ENCODE results near the gene NDUFB8. TPM values are rescaled to one million over a fixed set of nuclear protein-coding genes. Genes with fewer than 3 reads are reported as not detected.

The NDUFB8 gene
- total RNA-seq, 1 donor from 2014 or later: 430 TPM

GRCh38 chr10:100501423-100501822 is 28.2 kb downstream of the NDUFB8 start:
- TF ChIP-seq CTCF (IDR thresholded peaks at IDR 0.05; ENCODE audit: borderline replicate concordance): no peak
- intact Hi-C loops (cut with micrococcal nuclease): no loop called here
- no peaks in the 10 kb centered on the region for H3K9me3 ChIP-seq (replicated peaks)
- no peak overlapping the region for H3K27ac ChIP-seq (replicated peaks)
- DNase-seq: no peak
- no peaks in the 10 kb centered on the region for H3K4me1 ChIP-seq
- peaks cover 94% of the 10 kb centered on the region for H3K36me3 ChIP-seq
- no peaks in the 10 kb centered on the region for H3K27me3 ChIP-seq (ENCODE audit: low read depth)
- no peak overlapping the region for H3K4me3 ChIP-seq

GRCh38 chr10:100498059-100498458 is 31.6 kb downstream of the NDUFB8 start:
- H3K4me3 ChIP-seq: no peak overlapping the region
- peaks cover 95% of the 10 kb centered on the region for H3K36me3 ChIP-seq
- H3K4me1 ChIP-seq: no peaks in the 10 kb centered on the region
- no peaks in the 10 kb centered on the region for H3K27me3 ChIP-seq (ENCODE audit: low read depth)
- H3K9me3 ChIP-seq (replicated peaks): no peaks in the 10 kb centered on the region
- no peak for DNase-seq
- H3K27ac ChIP-seq (replicated peaks): no peak overlapping the region
- intact Hi-C loops (cut with micrococcal nuclease): no loop called here
- TF ChIP-seq CTCF (IDR thresholded peaks at IDR 0.05; ENCODE audit: borderline replicate concordance): no peak

- intact Hi-C loops (cut with micrococcal nuclease): no loop called here
- peaks cover 95% of the 10 kb centered on the region for H3K36me3 ChIP-seq
- H3K27ac ChIP-seq (replicated peaks): no peak overlapping the region
- H3K27me3 ChIP-seq (ENCODE audit: low read depth): no peaks in the 10 kb centered on the region
- H3K4me1 ChIP-seq: no peaks in the 10 kb centered on the region
- DNase-seq: no peak
- H3K4me3 ChIP-seq: no peak overlapping the region
- H3K9me3 ChIP-seq (replicated peaks): no peaks in the 10 kb centered on the region
- no peak for TF ChIP-seq CTCF (IDR thresholded peaks at IDR 0.05; ENCODE audit: borderline replicate concordance)
These were observed 33.1 kb downstream of the NDUFB8 start for GRCh38 chr10:100496567-100496966.

- Histone ChIP-seq H3K27ac (replicated peaks) (no peak overlapping the region), H3K36me3 (peaks cover 86% of the 10 kb centered on the region), H3K4me3 (no peak overlapping the region), H3K9me3 (replicated peaks) (no peaks in the 10 kb centered on the region), H3K4me1 (no peaks in the 10 kb centered on the region), H3K27me3 (ENCODE audit: low read depth) (no peaks in the 10 kb centered on the region)
- TF ChIP-seq CTCF (IDR thresholded peaks at IDR 0.05; ENCODE audit: borderline replicate concordance): no peak
- intact Hi-C loops (cut with micrococcal nuclease): no loop called here
- no peak for DNase-seq
These were observed 39.1 kb downstream of the NDUFB8 start for GRCh38 chr10:100490531-100490930.

GRCh38 chr10:100489396-100489795 is 40.3 kb downstream of the NDUFB8 start:
- peaks cover 82% of the 10 kb centered on the region for H3K36me3 ChIP-seq
- no peak for TF ChIP-seq CTCF (IDR thresholded peaks at IDR 0.05; ENCODE audit: borderline replicate concordance)
- H3K9me3 ChIP-seq (replicated peaks): no peaks in the 10 kb centered on the region
- intact Hi-C loops (cut with micrococcal nuclease): no loop called here
- H3K4me1 ChIP-seq: no peaks in the 10 kb centered on the region
- H3K27me3 ChIP-seq (ENCODE audit: low read depth): no peaks in the 10 kb centered on the region
- no peak overlapping the region for H3K4me3 ChIP-seq
- DNase-seq: no peak
- no peak overlapping the region for H3K27ac ChIP-seq (replicated peaks)

GRCh38 chr10:100487529-100487928 is 42.1 kb downstream of the NDUFB8 start:
- no peak for DNase-seq
- Histone ChIP-seq H3K27ac (replicated peaks) (no peak overlapping the region), H3K36me3 (peaks cover 67% of the 10 kb centered on the region), H3K27me3 (ENCODE audit: low read depth) (no peaks in the 10 kb centered on the region), H3K4me1 (peaks cover 6% of the 10 kb centered on the region), H3K9me3 (replicated peaks) (no peaks in the 10 kb centered on the region), H3K4me3 (no peak overlapping the region)
- TF ChIP-seq CTCF (IDR thresholded peaks at IDR 0.05; ENCODE audit: borderline replicate concordance): no peak
- intact Hi-C loops (cut with micrococcal nuclease): no loop called here

Data from left ventricle myocardium inferior (tissue), 1 donor.